Brain microvascular endothelial cell (primary cell): ENCODE measurements around the gene PADI3.

Experiments used
- DNase-seq: peaks from one replicate; pipeline ENCODE4 v3.0.0-alpha.2; 2020
- H3K27ac ChIP-seq: fragments of 250-450 bp; sonication (Bioruptor Pico); 2 replicates; pipeline ENCODE4 v1.5.1; 2020; ENCODE audit warnings: mild to moderate bottlenecking, moderate library complexity
- H3K27me3 ChIP-seq: fragments of 250-450 bp; sonication (Bioruptor Pico); replicated peaks from 2 replicates; pipeline ENCODE4 v1.5.1; 2020; ENCODE audit warnings: mild to moderate bottlenecking
- H3K36me3 ChIP-seq: fragments of 250-450 bp; sonication (Bioruptor Pico); replicated peaks from 2 replicates; pipeline ENCODE4 v1.5.1; 2020; ENCODE audit warnings: mild to moderate bottlenecking
- H3K4me3 ChIP-seq: 2 replicates; pipeline ENCODE4 v1.5.1; 2011; ENCODE audit warnings: low read depth, mild to moderate bottlenecking, control low read depth, low read length, moderate library complexity
- CTCF ChIP-seq: IDR thresholded peaks from 2 replicates; pipeline ENCODE4 v1.5.1; 2011; ENCODE audit warnings: low read depth, mild to moderate bottlenecking, moderate library complexity, low read length, control low read depth, inconsistent platforms; ENCODE audit errors: missing control alignments
- in situ Hi-C: cut with HindIII; loops from 2 replicates; pipeline ENCODE4 v1.10.0; 2017; ENCODE audit warnings: low sequenced_read_pairs, low pct_ligation_motif_present

PADI3 gene

DNA sequence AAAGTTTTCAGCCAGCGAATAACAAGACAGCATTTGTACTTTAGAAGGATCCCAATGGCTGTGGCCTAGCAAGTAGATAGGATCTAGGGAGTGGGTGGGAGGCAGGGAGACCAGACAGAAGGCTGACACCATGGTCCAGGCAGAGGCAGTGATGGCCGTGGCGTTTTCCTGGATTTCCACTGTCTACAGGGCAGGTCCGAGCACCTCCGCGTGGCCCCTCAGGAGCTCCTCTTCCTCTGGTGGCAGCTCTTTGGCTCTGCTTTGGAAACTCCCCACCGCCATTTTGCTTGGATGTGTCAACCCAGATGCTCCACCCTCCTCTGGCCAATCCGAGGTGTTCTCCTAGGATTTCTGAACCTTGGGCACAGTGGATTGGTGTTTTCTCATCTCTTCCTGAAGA, 84.2 kb downstream of the PADI3 start:
- H3K27me3 ChIP-seq = no peaks in the 10 kb centered on the region
- H3K4me3 ChIP-seq = no peak overlapping the region
- no peak overlapping the region for H3K27ac ChIP-seq
- no peaks in the 10 kb centered on the region for H3K36me3 ChIP-seq
- in situ Hi-C loops = no loop called here
- no peak for DNase-seq
- TF ChIP-seq CTCF = no peak
